Measurements from ENCODE around the gene PON1.

The PON1 gene

GRCh38 chr7:95324431-95324830, at the start of gene PON1:
Gene PON1 (minus strand): TSS chr7:95324532. CDS start chr7:95324475, 57 bp downstream.
- no peak for DNase-seq (ENCODE audit: low read depth)

- DNase-seq (ENCODE audit: low read depth), result no peak
Observed at GRCh38 chr7:95373323-95373722, 49.0 kb upstream of the PON1 start.

GRCh38 chr7:95368235-95368634, 43.9 kb upstream of the PON1 start:
- no peak for DNase-seq (ENCODE audit: low read depth)

GRCh38 chr7:95367606-95368005, 43.3 kb upstream of the PON1 start:
- DNase-seq (ENCODE audit: low read depth), result no peak

GRCh38 chr7:95365151-95365550, 40.8 kb upstream of the PON1 start:
- no peak for DNase-seq (ENCODE audit: low read depth)

- DNase-seq (ENCODE audit: low read depth), result no peak
Observed at GRCh38 chr7:95357623-95358022, 33.3 kb upstream of the PON1 start.

- DNase-seq (ENCODE audit: low read depth), result no peak
Observed at GRCh38 chr7:95342642-95343307, 18.4 kb upstream of the PON1 start.

GRCh38 chr7:95342029-95342428, 17.7 kb upstream of the PON1 start:
- DNase-seq (ENCODE audit: low read depth), result no peak

- DNase-seq (ENCODE audit: low read depth), result no peak
Observed at GRCh38 chr7:95340491-95340890, 16.2 kb upstream of the PON1 start.

GRCh38 chr7:95338832-95339231, 14.5 kb upstream of the PON1 start:
- DNase-seq (ENCODE audit: low read depth), result no peak

- DNase-seq (ENCODE audit: low read depth), result no peak
Observed at GRCh38 chr7:95335093-95335492, 10.8 kb upstream of the PON1 start.

GRCh38 chr7:95334447-95334846, 10.1 kb upstream of the PON1 start:
- no peak for DNase-seq (ENCODE audit: low read depth)

- no peak for DNase-seq (ENCODE audit: low read depth)
Observed at GRCh38 chr7:95330961-95331337, 6.6 kb upstream of the PON1 start.

GRCh38 chr7:95330204-95330960, 6.0 kb upstream of the PON1 start:
- DNase-seq (ENCODE audit: low read depth), result no peak

- DNase-seq (ENCODE audit: low read depth), result no peak
Observed at GRCh38 chr7:95327356-95327755, 3.0 kb upstream of the PON1 start.

GRCh38 chr7:95323410-95324129, 762 bp downstream of the PON1 start:
- DNase-seq (ENCODE audit: low read depth), result no peak

- no peak for DNase-seq (ENCODE audit: low read depth)
Observed at GRCh38 chr7:95322854-95323253, 1.5 kb downstream of the PON1 start.

GRCh38 chr7:95322396-95322795, 1.9 kb downstream of the PON1 start:
- DNase-seq (ENCODE audit: low read depth), result no peak

GRCh38 chr7:95321720-95322119, 2.6 kb downstream of the PON1 start:
- DNase-seq (ENCODE audit: low read depth), result no peak

GRCh38 chr7:95320651-95321050, 3.7 kb downstream of the PON1 start:
- DNase-seq (ENCODE audit: low read depth), result no peak

GRCh38 chr7:95319570-95319969, 4.8 kb downstream of the PON1 start:
- no peak for DNase-seq (ENCODE audit: low read depth)

GRCh38 chr7:95318501-95319100, 5.7 kb downstream of the PON1 start:
- no peak for DNase-seq (ENCODE audit: low read depth)

- no peak for DNase-seq (ENCODE audit: low read depth)
Observed at GRCh38 chr7:95317966-95318365, 6.4 kb downstream of the PON1 start.

All from T-helper 22 cell (primary cell).